ENCODE data around the gene SELENOH. TPM values are rescaled to one million over a fixed set of nuclear protein-coding genes. Genes with fewer than 3 reads are reported as not detected.
"Not testable (repeated sequence)": the region's sequence is repeated elsewhere in the genome, so short reads cannot be mapped to it uniquely, and the experiment has no call there.

Gene SELENOH, protein sequence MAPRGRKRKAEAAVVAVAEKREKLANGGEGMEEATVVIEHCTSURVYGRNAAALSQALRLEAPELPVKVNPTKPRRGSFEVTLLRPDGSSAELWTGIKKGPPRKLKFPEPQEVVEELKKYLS
- 100 to 1,000 TPM in 4 of 5 donors, 10 to 100 TPM in 1; 94.9 to 160 (median 119) TPM for polyA plus RNA-seq (ENCODE audit: insufficient read depth in 1 of 5, insufficient read length in 5 of 5, low replicate concordance in 1 of 5)
- long read RNA-seq, donor 1, transcript SELENOH-201 (3 exons, 833 nt) = minor isoform, 8 of 263 reads
- long read RNA-seq, donor 1, transcript SELENOH-204 (4 exons, 818 nt) = major isoform, 198 of 263 reads
- long read RNA-seq, donor 1, transcript SELENOH-205 (3 exons, 1,039 nt) = minor isoform, 17 of 263 reads
- long read RNA-seq, donor 1, transcript SELENOH-207 (1 exons, 523 nt) = minor isoform, 10 of 263 reads
- long read RNA-seq, donor 1, partial matches to known transcripts = 20 of 263 reads
- long read RNA-seq, donor 1, other reads (novel, unspliced or antisense) = 0 of 263 reads
- long read RNA-seq, donor 2, transcript SELENOH-202 (4 exons, 469 nt) = minor isoform, 6 of 138 reads
- long read RNA-seq, donor 2, transcript SELENOH-204 (4 exons, 818 nt) = major isoform, 117 of 138 reads
- long read RNA-seq, donor 2, partial matches to known transcripts = 9 of 138 reads
- long read RNA-seq, donor 2, other reads (novel, unspliced or antisense) = 0 of 138 reads
- long read RNA-seq, donor 3, transcript SELENOH-205 (3 exons, 1,039 nt) = minor isoform, 15 of 226 reads
- long read RNA-seq, donor 3, transcript SELENOH-202 (4 exons, 469 nt) = minor isoform, 9 of 226 reads
- long read RNA-seq, donor 3, transcript SELENOH-204 (4 exons, 818 nt) = major isoform, 169 of 226 reads
- long read RNA-seq, donor 3, transcript SELENOH-207 (1 exons, 523 nt) = minor isoform, 7 of 226 reads
- long read RNA-seq, donor 3, partial matches to known transcripts = 21 of 226 reads
- long read RNA-seq, donor 3, other reads (novel, unspliced or antisense) = 0 of 226 reads
- long read RNA-seq, donor 4, transcript SELENOH-207 (1 exons, 523 nt) = minor isoform, 7 of 119 reads
- long read RNA-seq, donor 4, transcript SELENOH-204 (4 exons, 818 nt) = major isoform, 73 of 119 reads
- long read RNA-seq, donor 4, transcript SELENOH-205 (3 exons, 1,039 nt) = minor isoform, 10 of 119 reads
- long read RNA-seq, donor 4, transcript SELENOH-201 (3 exons, 833 nt) = minor isoform, 5 of 119 reads
- long read RNA-seq, donor 4, partial matches to known transcripts = 18 of 119 reads
- long read RNA-seq, donor 4, other reads (novel, unspliced or antisense) = 0 of 119 reads
- long read RNA-seq, donor 5, transcript SELENOH-204 (4 exons, 818 nt) = major isoform, 228 of 290 reads
- long read RNA-seq, donor 5, transcript SELENOH-201 (3 exons, 833 nt) = minor isoform, 10 of 290 reads
- long read RNA-seq, donor 5, transcript SELENOH-202 (4 exons, 469 nt) = minor isoform, 10 of 290 reads
- long read RNA-seq, donor 5, transcript SELENOH-205 (3 exons, 1,039 nt) = minor isoform, 14 of 290 reads
- long read RNA-seq, donor 5, partial matches to known transcripts = 16 of 290 reads
- long read RNA-seq, donor 5, other reads (novel, unspliced or antisense) = 0 of 290 reads
- long read RNA-seq, donor 6, transcript SELENOH-204 (4 exons, 818 nt) = major isoform, 191 of 233 reads
- long read RNA-seq, donor 6, transcript SELENOH-201 (3 exons, 833 nt) = minor isoform, 13 of 233 reads
- long read RNA-seq, donor 6, transcript SELENOH-203 (2 exons, 1,454 nt) = minor isoform, 6 of 233 reads
- long read RNA-seq, donor 6, transcript SELENOH-202 (4 exons, 469 nt) = minor isoform, 6 of 233 reads
- long read RNA-seq, donor 6, partial matches to known transcripts = 13 of 233 reads
- long read RNA-seq, donor 6, other reads (novel, unspliced or antisense) = 0 of 233 reads
- long read RNA-seq, donor 7, transcript SELENOH-204 (4 exons, 818 nt) = major isoform, 87 of 105 reads
- long read RNA-seq, donor 7, partial matches to known transcripts = 0 of 105 reads
- long read RNA-seq, donor 7, other reads (novel, unspliced or antisense) = 0 of 105 reads
- long read RNA-seq, donor 8, transcript SELENOH-207 (1 exons, 523 nt) = minor isoform, 5 of 109 reads
- long read RNA-seq, donor 8, transcript SELENOH-204 (4 exons, 818 nt) = major isoform, 85 of 109 reads
- long read RNA-seq, donor 8, transcript SELENOH-205 (3 exons, 1,039 nt) = minor isoform, 6 of 109 reads
- long read RNA-seq, donor 8, partial matches to known transcripts = 6 of 109 reads
- long read RNA-seq, donor 8, other reads (novel, unspliced or antisense) = 0 of 109 reads

DNA sequence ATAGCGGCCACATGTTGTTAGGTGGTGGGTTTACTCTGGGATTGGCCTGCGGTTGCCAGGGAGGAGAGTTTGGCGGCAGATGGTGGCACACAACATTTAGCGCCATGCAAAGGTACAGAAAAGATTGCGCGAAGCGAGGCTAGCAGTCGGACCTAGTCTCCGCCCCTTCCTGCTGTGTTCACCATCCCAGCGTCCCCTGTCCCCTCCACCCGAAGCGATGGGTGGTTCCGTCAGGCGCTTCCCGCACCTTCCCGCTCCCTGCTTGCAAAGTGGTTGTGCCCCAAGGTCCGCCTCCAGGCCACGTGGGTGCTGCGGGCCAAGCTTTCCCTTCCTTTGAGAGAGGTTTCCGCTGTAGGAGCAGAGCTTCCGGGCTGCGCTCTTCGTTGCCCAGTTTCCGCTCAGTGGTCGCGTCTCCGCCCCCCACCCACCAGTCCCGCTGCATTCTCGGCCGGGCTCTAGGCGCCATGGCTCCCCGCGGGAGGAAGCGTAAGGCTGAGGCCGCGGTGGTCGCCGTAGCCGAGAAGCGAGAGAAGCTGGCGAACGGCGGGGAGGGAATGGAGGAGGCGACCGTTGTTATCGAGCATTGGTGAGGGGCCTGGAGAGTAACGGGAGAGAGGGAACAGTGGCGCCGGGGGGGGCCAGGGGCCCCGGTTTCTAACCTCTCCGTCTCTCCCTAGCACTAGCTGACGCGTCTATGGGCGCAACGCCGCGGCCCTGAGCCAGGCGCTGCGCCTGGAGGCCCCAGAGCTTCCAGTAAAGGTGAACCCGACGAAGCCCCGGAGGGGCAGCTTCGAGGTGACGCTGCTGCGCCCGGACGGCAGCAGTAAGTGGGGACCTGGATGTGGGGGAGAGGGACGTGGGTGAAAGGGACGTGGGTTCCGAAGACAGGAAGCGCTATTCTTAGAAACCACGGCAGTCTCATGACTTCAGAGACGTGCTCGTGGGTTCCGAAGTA lies at the start of gene SELENOH:
Gene SELENOH, plus strand, starts transcription at position 360 of the 955 bp plus-strand sequence. Its CDS starts 105 bp downstream, at position 465.
- peak; percentile 95 for DNase-seq

DNA sequence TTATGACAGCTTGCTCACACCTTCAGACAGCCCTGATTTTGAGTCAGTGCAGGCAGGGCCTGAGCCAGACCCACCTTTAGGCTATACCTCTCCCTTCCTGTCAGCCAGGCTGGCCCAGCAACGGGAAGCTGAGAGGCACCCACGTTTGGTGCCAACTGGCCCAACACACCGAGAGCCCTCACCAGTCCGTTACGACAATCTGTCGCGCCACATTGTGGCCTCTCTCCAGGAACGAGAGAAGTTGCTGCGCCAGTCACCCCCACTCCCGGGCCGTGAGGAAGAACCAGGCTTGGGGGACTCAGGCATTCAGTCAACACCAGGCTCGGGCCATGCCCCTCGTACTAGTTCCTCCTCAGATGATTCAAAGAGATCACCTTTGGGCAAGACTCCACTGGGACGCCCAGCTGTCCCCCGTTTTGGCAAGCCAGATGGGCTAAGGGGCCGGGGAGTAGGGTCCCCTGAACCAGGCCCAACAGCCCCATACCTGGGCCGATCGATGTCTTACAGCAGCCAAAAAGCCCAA lies 42.4 kb upstream of the SELENOH start:
- no peak for DNase-seq

DNA sequence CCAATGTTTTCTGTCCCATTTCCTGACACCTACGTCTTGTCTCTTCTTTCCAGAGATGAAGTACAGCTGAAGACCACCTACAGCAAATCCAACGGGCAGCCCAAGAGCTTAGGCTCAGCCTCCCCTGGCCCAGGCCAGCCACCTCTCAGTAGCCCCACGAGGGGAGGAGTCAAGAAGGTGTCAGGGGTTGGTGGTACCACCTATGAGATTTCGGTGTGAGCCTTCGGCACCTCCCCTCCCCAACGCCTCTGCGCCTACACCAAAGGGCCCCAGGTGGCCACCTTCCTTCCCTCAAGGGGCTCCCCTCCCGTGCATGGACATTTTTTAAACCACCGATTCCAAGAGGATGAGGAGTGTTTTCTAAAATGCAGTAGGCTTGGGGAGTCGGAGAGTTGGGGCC lies 41.5 kb upstream of the SELENOH start:
- no peak for DNase-seq

DNA sequence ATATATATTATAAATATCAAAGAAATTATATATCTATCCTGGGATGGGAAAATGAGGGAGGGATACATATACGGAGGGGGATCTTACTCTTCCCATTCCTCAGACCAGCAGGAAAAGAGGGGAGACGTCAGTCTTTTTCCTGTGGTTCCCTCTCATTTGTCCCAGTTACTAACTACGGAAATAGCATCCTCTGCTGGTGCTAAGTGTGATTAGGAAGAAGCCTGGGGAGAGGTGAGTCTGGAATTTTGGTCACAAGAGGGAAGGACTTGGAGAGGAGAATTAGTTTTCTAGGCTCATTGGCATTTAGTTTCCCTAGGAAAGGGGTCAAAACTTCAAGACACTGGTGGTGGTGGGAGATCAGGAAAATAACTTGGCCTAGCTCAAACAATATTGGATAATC lies 40.9 kb upstream of the SELENOH start:
- DNase-seq = no peak

DNA sequence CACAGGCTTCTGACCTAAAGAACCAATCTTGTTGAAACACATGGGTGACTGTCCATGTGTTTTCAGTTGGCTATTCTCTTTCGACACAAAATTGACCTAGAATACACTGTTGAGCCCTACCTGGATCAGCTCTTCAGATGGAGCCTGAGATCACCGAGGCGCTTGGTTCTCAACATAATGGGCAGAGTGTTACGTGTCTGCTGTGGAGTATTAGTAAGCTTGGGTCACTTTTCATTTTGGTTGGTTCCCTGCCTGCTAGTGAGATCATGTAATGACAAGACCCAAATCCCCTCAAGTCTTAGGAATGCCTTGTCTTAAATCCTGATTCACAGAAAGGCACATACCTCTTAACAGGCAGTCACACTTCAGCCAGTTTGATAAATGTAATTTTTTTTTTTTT lies 38.0 kb upstream of the SELENOH start:
- DNase-seq = no peak

DNA sequence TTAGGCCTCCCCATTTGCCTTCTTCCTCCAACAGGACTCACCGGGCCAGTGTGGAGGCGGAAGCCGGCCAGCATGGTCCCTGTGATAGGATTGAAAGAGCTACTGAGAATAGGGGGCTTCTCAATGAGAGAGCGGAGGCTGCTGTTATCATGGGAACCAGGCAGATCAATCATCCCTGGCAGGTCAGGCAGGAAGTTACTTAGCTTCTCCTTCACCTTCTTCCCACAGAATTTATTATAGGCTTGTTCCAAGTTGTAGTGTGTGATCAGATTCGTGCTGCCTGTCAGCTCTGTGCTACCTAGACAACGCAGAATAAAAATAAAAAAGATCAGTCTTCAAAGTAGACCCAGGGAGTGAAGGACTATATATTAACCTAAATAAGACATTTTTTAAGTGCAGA lies 36.4 kb upstream of the SELENOH start:
- DNase-seq = no peak

DNA sequence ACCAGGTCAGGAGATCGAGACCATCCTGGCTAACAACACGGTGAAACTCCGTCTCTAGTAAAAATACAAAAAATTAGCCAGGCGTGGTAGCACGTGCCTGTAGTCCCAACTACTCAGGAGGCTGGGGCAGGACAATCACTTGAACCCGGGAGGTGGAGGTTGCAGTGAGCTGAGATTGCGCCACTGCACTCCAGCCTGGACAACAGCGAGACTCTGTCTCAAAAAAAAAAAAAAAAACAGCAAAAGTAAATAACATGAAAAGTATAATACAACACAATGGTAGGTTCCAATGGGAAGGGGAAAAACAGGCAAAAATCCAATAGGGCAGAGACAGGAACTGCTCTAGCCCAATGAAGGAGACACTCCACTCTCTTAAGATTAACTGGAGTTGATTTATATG lies 35.9 kb upstream of the SELENOH start:
- DNase-seq = not testable (repeated sequence)

DNA sequence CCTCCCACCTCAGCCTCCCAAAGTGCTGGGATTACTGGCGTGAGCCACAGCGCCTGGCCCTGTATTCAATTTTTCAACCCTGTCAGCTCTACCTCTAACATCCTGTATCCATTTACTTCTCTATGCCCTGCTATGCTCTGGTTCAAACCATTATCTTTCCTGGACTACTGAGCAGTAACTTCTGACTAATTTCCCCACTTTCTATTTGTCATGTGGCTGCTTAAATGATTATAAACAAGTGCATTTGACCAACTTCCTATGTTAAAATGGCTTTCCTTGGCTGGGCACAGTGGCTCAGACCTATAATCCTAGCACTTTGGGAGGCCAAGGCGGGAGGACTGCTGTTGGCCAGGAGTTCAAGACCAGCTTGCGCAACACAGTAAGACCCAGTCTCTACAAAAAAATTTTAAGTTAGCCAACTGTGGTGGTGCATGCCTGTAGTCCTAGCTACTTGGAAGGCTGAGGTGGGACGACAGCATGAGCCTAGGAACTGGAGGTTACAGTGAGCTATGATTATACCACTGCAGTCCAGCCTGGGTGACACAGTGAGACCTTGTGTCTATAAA lies 31.4 kb upstream of the SELENOH start:
- no peak for DNase-seq

DNA sequence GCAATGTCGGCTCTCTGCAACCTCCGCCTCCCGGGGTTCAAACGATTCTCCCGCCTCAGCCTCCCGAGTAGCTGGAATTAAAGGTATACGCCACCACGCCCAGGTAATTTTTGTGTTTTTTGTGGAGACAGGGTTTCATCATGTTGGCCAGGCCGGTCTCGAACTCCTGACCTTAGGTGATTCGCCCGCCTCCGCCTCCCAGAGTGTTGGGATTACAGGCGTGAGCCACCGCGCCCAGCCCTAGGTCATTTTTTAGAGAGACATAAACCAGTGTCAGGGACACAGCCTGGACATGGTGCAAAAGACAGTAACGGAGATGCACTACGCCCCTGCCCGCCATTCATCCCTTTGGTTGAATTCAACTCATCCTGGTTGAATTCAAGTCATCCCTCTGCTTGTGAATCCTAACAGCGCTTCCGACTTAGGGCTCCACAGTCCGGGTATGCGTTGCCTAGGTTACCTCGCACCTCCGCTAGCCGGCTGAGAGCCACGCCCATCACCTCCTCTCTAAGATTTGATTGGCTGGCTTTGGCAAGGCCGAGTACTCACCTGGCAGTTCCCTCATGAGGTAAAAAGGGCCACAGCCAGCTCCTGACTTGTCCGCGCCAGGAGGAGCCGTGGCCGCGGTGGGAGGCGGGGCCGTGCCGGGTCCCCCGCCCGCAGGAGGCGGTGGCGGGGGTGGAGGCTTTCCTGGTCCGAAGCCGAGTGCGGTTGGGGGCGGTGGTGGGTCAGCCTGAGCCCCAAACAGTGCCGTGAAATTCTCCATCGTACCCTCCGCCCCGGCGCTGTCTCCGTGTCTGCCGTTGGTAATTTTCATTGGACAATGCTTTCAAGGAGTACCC lies 29.7 kb upstream of the SELENOH start, which contains the start of gene MED19:
Gene MED19, minus strand, starts transcription at position 802 of the 842 bp plus-strand sequence. Its CDS starts 36 bp downstream, at position 766.
- DNase-seq = peak in 1 of 2 donors; percentile 68

DNA sequence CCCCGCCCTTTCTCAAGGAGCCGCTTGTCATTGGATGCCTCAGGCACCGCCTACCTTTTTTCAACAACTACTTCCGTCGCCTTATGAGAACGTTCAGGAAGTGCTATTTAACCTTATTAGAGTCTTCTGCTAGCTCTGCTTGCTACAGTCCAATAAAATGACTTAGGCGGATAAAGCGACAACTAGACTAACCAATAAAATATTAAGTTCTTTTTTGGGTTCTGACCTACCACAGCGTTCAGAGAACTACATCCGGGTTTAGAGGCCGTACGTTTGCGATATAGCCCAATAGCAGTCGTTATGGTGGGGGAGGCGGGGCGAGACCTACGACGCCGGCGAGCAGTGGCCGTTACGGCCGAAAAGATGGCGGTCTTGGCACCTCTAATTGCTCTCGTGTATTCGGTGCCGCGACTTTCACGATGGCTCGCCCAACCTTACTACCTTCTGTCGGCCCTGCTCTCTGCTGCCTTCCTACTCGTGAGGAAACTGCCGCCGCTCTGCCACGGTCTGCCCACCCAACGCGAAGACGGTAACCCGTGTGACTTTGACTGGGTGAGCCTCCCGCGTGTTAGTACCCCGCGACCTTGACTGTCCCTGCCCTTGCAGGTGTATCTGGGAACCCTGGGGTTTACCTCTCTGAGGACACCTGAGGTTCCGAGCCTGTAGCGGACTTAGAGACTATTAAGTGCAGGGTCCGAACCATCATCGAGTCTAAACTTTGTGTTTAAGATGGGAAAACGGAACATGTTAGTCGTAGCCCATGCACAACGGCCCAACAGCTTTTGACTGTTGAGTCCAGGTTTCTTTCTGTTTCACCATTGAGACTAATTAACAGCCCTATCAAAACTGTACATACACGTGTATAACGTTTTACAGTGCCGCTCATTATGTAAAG lies 28.8 kb upstream of the SELENOH start, which contains the start of gene TMX2:
Gene TMX2, plus strand, starts transcription at position 338 of the 895 bp plus-strand sequence. Its CDS starts 26 bp downstream, at position 364.
- DNase-seq = peak; percentile 94 to 96

DNA sequence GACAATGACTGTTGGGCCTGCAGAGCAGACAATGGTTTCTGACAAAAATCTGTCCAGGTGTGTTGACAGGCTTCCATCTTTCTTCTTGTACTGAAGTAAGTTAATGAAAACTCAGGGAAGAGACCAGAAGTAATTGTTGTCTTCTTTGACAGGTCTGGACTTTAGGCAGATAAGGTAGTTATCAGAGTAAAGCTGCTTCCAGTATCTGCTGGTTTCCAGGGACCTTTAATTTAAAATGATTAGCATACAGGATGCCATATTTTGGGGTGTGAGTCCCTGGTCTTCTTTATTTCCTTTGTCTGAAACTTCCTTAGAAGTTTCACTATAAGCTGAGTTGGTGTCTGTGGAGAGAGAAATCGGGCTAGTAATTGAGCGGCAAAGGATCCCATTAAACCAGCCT lies 27.5 kb upstream of the SELENOH start:
- DNase-seq = no peak

DNA sequence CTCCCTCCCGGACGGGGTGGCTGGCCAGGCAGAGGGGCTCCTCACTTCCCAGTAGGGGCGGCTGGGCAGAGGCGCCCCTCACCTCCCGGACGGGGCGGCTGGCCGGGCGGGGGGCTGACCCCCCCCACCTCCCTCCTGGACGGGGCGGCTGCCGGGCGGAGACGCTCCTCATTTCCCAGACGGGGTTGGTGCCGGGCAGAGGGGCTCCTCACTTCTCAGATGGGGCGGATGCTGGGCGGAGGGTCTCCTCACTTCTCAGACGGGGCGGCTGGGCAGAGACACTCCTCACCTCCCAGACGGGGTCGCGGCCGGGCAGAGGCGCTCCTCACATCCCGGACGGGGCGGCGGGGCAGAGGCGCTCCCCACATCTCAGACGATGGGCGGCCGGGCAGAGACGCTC lies 24.6 kb upstream of the SELENOH start:
- DNase-seq = not testable (repeated sequence)

DNA sequence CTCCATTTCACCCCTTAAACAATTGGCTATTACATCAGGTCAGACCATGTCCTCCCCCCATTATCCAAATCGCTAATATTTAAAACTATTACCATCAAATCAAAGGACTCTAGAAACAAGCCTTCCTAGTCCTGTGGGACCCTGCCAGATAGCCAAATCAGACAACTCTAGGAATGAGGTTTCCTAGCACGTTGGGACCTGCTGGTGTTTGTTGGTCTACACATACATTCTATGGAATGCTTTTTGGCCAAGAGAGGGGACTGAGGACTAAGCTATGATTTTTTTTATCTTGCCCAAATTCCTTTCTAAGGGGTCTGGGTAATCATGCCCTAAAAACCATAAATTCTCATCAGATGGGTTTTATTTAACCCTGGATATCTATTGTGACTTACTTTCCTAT lies 14.1 kb upstream of the SELENOH start:
- no peak for DNase-seq

DNA sequence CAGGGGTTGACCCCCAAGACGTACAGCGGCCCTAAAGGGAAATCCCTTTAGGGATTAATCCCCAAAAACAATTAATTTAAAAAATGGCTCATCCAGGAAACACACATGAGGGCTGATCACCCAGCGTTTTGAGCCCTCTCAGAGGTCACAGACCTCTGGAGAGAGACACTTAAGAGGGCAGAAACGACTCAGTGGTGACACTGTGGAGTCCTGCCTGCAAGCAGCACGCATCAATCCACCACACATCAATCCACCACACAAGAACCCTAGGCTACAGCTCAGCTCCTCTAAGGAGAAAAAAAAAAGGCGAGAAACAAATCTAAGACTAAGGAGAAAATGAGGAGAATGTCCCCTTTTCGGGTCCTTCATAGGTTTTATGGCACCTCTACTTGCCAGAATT lies 12.5 kb upstream of the SELENOH start:
- no peak for DNase-seq

DNA sequence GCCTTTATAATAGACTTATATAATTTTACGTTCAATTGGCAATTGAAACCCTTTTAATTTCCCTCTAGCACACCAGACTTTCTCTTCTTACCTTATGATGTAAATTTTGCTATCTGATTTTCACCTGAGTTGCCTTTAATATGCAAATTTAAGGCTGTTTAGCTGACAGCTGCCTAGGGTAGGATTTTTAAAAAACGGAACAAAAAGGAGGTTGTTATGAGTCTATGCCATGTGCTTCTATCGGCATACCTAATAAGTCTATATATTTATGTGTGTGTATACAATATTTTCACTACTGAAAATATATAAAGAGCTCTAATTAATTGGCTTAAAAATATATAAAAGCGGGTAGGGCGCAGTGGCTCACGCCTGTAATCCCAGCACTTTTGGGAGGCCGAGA lies 11.8 kb upstream of the SELENOH start:
- no peak for DNase-seq
